Vagina (tissue), 2 donors: ENCODE measurements around the gene MARCHF11.

Source experiments
- POLR2AphosphoS5 ChIP-seq, 2 donors: sonication (generic); formaldehyde crosslinking; IDR thresholded peaks; one replicate each; pipeline ENCODE4 v1.9.0; 2017; ENCODE audit warnings: antibody characterized with exemption in 2 of 2, mild to moderate bottlenecking in 2 of 2, low read depth in 1 of 2; ENCODE audit not compliant: insufficient read depth in 1 of 2
- TF ChIP-seq, protein P1 (sequence below), 3 experiments: fragments of 450-650 bp in 2 of 3; fragments of 200-600 bp in 1 of 3; sonication (generic) in 1 of 3; IDR thresholded peaks; one replicate each; pipeline ENCODE4 v1.5.1; 2017 to 2019; ENCODE audit warnings: antibody characterized with exemption in 3 of 3, mild to moderate bottlenecking in 2 of 3, moderate library complexity in 2 of 3

DNA sequence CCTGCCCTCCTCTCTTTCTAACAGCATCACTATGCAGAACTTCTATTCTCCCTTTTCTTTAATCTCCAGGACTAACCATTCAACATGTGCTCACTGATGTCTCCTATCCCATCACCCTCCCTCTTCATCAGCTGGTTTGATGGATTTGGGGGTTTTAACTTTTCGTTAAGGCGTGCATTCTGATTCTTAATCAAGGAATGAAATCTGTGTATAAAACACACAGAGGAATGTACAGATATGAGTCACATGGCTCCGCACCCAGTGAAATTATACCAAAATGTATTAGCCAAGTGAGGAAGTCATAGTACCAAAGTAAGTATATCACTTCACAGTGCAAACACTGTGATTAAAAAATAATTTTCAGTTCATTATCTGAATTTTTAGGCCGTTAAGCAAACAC is 35.2 kb downstream of the MARCHF11 start:
- TF ChIP-seq, protein P1, sequence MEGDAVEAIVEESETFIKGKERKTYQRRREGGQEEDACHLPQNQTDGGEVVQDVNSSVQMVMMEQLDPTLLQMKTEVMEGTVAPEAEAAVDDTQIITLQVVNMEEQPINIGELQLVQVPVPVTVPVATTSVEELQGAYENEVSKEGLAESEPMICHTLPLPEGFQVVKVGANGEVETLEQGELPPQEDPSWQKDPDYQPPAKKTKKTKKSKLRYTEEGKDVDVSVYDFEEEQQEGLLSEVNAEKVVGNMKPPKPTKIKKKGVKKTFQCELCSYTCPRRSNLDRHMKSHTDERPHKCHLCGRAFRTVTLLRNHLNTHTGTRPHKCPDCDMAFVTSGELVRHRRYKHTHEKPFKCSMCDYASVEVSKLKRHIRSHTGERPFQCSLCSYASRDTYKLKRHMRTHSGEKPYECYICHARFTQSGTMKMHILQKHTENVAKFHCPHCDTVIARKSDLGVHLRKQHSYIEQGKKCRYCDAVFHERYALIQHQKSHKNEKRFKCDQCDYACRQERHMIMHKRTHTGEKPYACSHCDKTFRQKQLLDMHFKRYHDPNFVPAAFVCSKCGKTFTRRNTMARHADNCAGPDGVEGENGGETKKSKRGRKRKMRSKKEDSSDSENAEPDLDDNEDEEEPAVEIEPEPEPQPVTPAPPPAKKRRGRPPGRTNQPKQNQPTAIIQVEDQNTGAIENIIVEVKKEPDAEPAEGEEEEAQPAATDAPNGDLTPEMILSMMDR (IDR thresholded peaks at IDR 0.05), result no peak
- TF ChIP-seq POLR2AphosphoS5 (IDR thresholded peaks at IDR 0.05; ENCODE audit: insufficient read depth in 1 of 2, low read depth in 1 of 2), result no peak
